A172 (cell line): ENCODE measurements around the gene PGM2L1. TPM values are rescaled to one million over a fixed set of nuclear protein-coding genes. Genes with fewer than 3 reads are reported as not detected.
"Not testable (repeated sequence)": the region's sequence is repeated elsewhere in the genome, so short reads cannot be mapped to it uniquely, and the experiment has no call there.

ENCODE experiments used
- DNase-seq: peaks from one replicate; pipeline ENCODE4 v3.0.0-alpha.2; 2015; ENCODE audit warnings: low spot score
- total RNA-seq: library from RNA; depleted of rRNA; stranded (reverse); fragments of >200 nt; shearing (Covaris generic); gene quantifications from 2 replicates; pipeline ENCODE4 v1.2.3, GENCODE V29; 2014

PGM2L1 gene
- total RNA-seq, 1 experiment from 2014 or later = 13.7 TPM

DNA sequence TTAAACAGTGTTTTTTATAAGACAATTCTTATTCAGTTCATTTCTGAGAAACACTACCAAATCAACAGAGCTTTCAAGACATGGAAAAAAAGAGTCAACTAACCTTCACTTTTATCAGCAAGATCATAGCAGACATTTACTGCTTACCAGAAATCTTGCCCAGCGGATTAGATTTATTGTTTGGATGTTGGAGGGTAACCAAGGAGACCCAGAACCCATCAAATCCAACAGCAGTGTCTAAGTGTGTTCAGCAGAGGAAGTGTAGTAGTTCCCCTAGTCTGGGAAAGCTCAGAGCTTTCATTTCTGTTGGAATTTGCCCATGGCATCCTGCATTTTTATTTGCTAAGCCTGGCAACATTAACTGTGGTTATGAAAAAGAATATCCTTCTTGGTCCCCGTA, 2.4 kb upstream of the PGM2L1 start:
- DNase-seq = no peak

DNA sequence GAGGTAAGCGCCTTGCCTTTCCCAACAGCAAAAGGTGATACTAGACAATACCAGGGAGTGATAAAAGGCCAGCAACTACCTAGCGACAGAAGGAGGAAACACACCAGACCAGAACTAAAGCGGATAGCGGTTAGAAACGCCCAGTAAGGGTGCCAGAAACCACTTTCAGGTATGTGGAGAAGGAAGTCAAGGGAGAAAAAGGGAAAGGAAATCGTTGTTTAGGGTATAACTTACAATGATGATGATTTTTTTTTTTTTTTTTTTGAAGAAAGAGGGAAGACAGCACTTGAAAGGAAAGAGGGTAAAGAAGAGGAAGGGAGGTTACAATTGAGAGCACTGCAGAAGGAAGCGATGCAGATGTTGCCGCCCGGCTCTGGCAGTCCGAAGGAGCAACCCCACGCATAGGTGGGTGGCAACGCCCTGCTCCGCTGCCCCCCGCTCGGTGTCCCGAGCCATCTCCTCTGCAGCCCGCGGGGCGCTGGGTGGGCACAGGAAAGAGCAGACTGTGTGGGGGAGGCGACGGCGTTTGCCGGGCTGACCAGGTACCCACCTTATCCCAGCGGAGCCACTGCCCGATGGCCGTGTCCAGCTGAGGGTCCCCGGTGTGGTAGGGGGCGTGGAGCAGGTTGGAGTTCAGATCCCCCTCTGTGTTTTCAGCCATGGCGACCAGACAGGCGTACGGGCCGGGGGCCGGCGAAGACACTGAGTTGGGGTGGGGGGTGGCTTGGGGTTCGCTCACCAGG, 561 bp downstream of the PGM2L1 start:
- DNase-seq = peak; percentile 57

DNA sequence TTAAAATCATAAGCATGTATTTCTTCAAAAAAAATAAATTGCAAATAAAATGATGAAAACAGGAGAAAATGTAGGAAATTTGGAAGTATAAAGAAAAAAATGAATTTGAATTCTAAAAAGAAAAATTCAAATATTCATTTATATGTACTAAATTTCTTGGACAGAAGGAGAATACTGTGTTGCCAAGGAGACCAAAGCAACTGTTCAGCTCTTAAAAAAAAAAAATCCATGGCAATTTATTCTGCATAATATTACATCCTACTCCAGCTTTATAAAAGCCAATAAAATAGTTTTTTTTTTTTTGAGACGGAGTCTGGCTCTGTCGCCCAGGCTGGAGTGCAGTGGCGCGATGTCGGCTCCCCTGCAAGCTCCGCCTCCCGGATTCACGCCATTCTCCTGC, 6.0 kb downstream of the PGM2L1 start:
- DNase-seq = no peak

DNA sequence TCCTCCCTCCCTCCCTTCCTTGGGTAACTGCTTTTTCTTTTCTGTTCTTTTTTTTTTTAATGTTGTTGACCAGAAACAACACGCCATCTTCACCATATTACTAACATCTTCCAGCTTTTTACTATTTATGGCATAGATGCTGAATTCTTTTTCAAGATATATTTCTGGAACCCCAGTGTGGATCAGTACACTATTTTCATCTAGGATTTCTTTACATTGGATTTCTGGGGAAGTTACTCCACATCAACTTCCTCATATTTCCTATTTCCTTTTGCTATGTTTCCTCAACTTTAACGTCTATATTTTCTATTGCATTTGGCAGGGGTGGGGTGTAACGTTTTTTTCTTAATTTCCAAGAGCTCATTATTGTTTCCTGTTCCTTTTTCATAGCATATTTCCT, 7.0 kb downstream of the PGM2L1 start:
- no peak for DNase-seq

DNA sequence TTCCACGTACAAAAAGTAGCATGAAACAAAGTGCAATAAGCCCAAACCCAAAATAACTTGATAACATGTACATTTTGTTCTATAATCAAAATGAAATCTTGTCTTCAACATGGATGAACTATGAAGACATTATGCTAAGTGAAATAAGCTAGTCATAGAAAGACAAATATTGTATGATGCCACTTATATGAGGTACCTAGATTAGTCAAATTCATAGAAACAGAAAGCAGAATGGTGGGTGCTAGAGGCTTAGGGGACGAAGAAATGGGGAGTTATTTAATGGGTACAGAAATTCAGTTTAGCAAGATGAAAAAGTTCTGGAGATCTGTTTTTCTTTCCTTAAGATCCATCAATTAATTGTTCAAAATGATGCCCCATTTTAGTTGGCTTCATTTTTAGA, 7.5 kb downstream of the PGM2L1 start:
- DNase-seq = no peak

DNA sequence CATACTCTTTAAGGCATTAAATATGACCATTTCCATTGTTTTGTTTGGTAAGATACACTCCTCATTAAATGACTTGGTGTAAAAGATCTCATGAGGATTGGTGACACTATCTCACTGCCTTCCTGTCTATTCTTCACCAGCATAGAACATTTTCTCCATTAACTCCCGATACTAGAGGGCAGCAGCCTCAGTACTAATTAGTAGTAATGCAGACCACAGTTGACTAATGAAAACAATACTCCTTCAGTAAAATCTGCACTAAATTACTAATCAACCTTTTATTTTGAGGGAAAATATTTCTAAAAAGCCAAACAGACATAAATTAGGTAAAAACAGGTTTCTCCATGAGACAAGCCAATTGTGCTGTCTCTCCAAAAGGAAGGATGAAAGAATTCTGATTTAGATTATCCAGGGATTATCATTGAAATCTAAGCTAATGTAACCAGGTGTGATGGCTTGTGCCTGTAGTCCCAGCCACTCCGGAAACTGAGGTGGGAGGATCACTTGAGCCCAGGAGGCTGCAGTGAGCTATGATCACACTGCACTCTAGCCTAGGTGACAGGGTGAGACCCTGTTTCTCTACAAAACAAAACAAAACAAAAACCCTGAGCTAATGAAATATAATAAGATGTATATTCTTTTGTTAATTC, 9.4 kb downstream of the PGM2L1 start:
- DNase-seq = peak; percentile 66

DNA sequence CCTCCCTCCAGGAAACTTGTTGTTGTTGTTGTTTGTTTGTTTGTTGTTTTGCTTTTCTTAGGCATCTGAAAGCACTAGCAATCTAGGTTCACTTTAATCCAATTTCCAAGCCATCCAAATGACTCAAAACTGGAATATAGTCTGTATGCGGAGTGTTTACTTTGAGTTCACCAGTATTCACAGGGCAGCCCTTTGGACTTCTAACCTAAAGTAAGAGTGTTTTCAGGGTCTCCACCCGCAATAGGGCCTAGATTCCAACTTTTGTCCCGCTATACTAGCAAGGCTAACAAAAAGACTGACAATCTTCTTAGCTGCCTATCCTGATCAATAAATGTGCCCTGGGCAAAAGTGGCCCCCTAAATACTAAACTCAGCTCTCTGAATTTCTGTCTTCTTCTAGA, 13.6 kb downstream of the PGM2L1 start:
- DNase-seq = no peak

DNA sequence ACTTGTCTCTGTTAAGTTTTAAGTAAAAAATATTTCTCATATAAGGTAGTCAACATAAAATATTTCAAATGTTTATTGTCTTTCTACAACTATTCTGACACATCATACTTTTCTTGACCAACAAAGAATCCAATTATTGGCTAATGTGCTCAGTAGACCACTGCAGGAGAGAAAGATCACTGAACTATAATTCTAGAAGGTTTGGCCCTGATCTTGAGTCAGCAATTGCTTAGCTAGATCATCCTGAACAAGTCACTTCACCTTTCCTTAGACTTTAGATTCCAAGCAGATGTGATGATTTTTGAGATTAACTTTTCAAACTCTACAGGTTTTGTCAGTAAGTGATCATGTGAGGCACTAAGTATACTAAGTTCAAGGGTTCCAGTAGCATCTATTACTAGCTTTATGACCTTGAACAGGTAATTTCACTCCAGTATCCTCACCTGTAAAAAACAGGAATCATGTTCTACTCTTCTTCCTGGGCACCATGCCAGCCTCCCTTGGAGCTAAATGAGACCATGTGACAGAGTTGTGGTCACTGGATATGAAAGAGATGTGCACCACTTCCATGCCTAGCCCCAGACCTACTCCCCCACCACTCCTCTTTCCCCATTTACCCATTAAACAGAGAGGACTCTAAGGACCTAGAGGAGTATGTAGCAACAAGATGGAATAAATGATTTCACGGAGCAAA, 17.3 kb downstream of the PGM2L1 start:
- peak; percentile 23 for DNase-seq

DNA sequence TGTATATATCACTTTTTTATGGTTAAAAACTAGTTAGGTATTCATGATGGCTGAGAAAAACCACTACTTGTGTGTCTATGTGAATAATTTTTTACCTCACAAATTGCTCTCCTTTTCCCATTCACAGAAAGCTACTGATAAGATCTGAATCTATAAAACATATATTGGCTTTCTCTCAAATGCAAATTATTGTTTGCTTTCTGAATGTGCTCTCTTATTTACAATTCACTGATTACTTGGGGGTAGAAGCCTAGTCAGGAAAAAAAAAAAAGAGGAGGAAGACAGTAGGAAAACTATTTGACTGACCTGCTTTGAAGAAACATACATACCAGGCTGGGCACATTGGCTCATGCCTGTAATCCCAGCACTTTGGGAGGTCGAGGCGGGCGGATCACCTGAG, 20.5 kb downstream of the PGM2L1 start:
- no peak for DNase-seq

DNA sequence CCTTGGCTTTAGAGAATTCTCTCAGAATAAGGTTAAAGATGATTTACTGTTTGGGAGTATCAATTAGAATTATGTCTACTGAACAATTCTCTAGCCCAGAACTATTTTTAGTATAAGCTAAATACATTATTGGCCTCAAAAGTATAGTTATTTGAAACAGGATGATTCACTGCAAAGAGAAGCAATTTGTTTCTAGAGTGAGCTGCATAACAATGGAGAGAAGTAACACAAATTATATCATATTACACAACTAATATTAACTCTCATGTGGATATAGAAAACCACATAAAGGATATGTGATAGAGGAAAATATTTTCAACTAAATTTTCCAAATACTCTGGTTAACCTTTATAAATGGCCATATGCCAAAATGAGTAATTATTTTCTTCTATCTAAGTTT, 24.9 kb downstream of the PGM2L1 start:
- no peak for DNase-seq

DNA sequence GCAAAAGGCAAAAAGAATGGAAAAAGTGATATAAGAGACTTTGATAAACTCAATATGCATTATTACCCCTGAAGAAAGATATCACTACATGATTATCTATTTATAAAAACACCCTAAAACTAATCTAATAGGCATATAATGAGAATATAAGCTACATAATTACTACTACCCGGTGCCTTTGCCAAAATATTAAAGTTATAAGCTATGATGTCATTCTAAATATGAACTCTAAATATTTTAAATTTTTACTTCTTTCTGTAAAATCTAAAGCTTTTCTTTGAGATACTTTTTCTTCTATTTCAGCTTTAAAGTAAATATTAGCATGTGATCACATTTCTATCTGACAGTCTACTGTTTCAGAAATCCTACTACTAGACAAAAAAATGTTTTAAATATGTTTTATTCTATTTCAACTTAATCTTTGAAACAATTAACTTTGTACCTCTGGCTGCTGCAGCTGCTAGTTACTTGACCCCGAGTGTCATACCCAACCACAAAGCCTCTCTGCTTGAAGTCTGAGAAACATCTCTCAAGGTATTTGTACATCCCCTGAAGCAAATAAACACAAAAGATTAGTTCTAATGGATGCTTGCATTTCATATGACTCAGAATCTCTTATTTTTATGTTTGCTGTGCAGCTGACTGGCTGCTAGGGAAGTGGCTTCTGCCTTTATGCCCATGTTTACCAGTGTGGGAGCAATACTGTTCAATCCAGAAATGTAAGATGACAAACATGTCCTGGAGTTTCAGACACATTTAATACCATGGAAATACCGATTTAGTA, 26.8 kb downstream of the PGM2L1 start:
- peak; percentile 67 for DNase-seq

DNA sequence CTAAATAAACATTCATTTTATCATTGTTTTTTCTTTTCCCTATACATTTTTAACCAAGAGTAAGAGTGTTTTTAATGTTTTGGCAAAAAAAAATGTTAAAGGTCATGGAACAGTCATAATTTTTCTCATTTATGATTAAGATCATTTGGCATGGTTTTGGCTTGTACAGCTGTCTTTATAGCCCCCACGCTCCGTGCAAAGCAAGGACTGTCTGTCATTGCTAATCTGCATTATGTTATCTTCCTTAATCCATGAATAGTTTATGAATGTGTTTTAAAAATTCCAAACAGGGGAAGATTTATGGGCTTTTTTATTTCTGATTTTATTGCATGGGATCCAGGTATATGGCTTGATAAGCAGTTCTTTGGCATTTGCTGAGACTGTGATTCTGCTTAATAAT, 28.1 kb downstream of the PGM2L1 start:
- DNase-seq = no peak

DNA sequence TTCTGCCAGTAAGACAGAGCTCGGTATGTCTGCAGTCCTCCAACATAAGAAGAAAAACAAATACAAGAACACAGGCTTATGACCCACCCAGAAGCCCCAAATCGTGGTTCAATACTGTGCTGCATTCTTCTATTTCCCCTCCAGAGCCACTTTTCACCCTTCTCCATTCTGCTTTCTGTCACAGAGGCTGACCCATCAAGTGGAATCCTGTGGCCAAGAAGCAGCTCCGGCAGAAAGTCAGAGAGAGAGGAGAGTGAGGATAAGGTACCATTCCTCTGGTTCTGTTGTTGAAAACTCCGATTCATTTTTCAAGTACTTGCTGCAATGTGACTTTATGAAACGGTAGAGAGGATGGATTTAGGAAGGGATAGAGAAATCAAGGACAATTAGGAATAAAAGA, 30.4 kb downstream of the PGM2L1 start:
- DNase-seq = no peak

DNA sequence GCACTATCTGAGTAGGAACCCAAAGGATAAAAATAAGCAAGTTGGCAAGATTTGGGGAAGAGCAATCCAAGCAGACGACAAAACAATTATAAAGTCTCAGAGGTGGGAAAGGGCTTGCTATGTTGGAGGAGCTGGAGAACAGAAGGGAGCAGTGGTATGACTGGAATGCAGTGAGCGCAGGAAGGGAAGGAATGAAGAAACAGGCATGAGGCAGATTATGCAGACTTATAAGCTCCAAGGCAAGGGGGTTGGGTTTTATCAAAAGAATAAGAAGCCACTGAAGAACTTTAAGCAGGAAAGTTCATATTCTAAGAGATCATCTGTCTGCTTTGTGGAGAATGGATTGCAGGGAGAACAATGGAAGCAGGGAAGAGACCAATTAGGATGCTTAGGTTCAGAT, 31.7 kb downstream of the PGM2L1 start:
- DNase-seq = peak; percentile 64

DNA sequence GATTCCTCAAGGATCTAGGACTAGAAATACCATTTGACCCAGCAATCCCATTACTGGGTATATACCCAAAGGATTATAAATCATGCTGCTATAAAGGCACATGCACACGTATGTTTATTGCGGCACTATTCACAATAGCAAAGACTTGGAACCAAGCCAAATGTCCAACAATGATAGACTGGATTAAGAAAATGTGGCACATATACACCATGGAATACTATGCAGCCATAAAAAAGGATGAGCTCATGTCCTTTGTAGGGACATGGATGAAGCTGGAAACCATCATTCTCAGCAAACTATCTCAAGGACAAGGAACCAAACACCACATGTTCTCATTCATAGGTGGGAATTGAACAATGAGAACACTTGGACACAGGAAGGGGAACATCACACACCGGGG, 32.4 kb downstream of the PGM2L1 start:
- DNase-seq = not testable (repeated sequence)

DNA sequence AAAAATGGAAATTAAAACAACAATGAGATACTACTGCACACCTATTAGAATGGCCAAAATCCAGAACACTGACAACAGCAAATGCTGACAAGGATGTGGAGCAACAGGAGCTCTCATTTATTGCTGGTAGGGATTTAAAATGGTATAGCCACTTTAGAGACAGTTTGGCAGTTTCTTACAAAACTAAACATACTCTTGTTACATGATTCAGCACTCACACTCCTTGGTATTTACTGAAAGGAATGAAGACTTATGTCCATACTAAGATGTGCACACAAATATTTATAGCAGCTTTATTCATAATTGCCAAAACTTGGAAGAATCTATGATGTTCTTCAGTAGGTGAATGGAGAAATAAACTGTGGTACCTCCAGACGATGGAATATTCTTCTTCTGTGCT, 40.8 kb downstream of the PGM2L1 start:
- DNase-seq = no peak

DNA sequence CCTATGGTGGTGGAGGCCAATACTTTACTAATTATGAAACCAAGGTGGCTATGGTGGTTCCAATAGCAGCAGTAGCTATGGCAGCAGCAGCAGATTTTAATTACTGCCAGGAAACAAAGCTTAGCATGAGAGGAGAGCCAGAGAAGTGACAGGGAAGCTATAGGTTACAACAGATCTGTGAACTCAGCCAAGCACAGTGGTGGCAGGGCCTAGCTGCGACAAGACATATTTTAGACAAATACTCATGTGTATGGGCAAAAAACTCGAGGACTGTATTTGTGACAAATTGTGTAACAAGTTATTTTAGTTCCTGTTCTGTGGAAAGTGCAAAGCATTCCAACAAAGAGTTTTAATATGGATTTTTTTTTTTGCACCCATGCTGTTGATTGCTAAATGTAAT, 42.6 kb downstream of the PGM2L1 start:
- DNase-seq = no peak

DNA sequence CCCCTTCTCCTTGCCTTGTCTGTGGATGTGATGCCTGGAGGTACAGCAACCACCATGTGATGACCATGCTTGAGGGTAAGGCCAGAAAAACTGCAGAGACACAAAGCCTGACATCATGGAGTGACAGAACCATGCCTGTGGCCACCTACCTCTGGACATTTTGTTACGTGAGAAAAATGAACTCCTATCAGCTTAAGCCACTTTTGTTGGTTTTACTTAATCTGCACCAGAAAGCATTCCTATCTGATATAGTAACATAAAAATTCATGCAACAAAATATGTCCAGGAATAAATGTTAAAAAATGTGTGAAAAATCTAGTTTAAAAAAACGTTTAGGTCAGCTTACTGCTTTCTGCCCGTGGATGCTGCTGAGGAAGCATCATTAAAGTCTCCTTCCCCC, 44.2 kb downstream of the PGM2L1 start:
- DNase-seq = no peak

DNA sequence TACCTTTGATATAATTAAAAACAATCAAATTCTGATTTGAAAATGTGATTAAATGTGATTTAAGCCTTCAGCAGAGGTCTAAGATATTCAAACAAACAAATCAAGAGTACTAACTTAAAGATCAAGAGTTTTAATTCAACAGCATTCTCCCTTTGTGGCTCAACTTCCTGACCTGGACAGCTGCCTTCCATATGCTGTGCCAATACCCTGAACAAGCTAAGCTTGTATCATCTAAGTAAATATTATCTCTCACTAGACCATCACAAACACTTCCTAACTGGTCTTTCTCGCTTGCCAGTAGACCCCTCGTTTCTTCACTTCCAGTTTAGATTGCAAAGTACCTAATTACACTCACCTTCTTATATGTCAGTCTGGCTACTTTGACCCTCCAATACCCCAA, 50.9 kb downstream of the PGM2L1 start:
- no peak for DNase-seq

DNA sequence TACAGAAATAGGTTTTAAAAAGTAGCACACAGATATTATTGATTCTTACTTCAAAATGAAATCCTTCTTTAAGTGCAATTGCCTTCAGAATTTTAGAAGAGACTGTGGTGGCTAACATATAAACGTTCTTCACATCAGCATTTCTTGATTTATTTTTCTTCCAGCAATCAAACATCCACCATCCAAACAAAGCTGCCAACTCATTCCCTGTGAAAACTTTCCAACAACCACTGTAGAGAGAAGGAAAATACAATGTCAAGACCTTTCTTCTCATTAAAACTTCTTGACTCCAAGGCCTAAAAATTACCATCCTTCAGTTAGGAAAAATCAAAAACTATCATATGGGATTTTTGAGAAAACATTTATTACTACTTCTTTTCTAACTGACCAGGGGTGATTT, 52.8 kb downstream of the PGM2L1 start:
- no peak for DNase-seq

DNA sequence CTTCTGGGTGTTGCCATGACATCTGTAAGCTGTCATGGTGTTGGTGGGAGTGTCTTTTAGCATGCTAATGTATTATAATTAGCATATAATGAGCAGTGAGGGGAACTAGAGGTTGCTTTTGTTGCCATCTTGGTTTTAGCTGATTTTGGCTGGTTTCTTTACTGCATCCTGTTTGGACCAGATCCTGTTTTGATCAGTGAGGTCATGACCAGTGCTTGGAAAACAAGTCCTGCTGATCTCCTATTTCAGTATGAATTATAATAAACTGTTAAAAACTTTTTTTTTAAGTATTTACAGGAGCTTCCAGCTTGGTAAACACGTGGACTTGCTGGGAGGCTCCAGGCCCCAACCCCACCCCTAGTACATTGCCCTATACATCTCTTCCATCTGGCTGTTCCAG, 56.3 kb downstream of the PGM2L1 start:
- no peak for DNase-seq

DNA sequence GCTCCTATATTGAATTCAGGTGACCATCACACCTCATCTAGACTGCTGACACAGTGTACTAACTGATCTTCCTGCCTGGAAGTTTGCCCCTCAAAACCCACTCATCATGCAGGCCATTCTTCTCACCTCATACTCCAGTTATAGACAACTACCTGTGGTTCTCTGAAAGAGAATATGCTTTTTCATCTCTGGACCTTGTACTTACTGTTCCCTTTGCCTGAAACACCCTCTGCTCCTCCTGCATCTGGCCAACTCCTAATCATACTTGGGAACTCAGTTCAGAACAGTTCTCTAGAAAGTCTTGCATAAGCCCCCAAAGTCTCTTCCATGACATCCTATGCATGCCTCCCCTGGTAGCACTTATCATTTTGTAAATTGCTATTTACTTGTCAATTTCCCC, 58.6 kb downstream of the PGM2L1 start:
- DNase-seq = no peak
